Neural progenitor cell (in vitro differentiated cells): ENCODE results near the gene ADCY9. TPM values are rescaled to one million over a fixed set of nuclear protein-coding genes. Genes with fewer than 3 reads are reported as not detected.

Experiments
- DNase-seq: peaks from one replicate; pipeline ENCODE4 v3.0.0-alpha.2; 2016; ENCODE audit warnings: low spot score
- H2AFZ ChIP-seq: fragments of 200-600 bp; sonication (generic); replicated peaks from 2 replicates; pipeline ENCODE4 v1.6.1; 2016; ENCODE audit warnings: antibody characterized with exemption
- H3F3A ChIP-seq: fragments of 200-600 bp; sonication (generic); 2 replicates; pipeline ENCODE4 v1.6.1; 2016; ENCODE audit warnings: antibody characterized with exemption, low read depth
- H3K27ac ChIP-seq: fragments of 200-600 bp; sonication (generic); 2 replicates; pipeline ENCODE4 v1.5.1; 2016; ENCODE audit warnings: mild to moderate bottlenecking
- H3K27me3 ChIP-seq: fragments of 200-600 bp; sonication (generic); 2 replicates; pipeline ENCODE4 v1.6.1; 2016; ENCODE audit warnings: mild to moderate bottlenecking, moderate library complexity
- H3K36me3 ChIP-seq: fragments of 200-600 bp; sonication (generic); 2 replicates; pipeline ENCODE4 v1.5.1; 2016
- H3K4me1 ChIP-seq: fragments of 200-600 bp; sonication (generic); 2 replicates; pipeline ENCODE4 v1.6.1; 2016; ENCODE audit warnings: mixed run types
- H3K4me2 ChIP-seq: fragments of 200-600 bp; sonication (generic); 2 replicates; pipeline ENCODE4 v1.6.1; 2016
- H3K4me3 ChIP-seq: fragments of 200-600 bp; sonication (generic); 2 replicates; pipeline ENCODE4 v1.5.1; 2016
- H3K79me2 ChIP-seq: fragments of 200-600 bp; sonication (generic); 2 replicates; pipeline ENCODE4 v1.6.1; 2016; ENCODE audit warnings: low read depth
- H3K9ac ChIP-seq: fragments of 200-600 bp; sonication (generic); 2 replicates; pipeline ENCODE4 v1.6.1; 2016
- H3K9me3 ChIP-seq: fragments of 200-600 bp; sonication (generic); 2 replicates; pipeline ENCODE4 v1.5.1; 2016; ENCODE audit warnings: low read depth
- H4K20me1 ChIP-seq: fragments of 200-600 bp; sonication (generic); 2 replicates; pipeline ENCODE4 v1.6.1; 2016; ENCODE audit warnings: low read depth
- H3K27ac Mint-ChIP-seq: 3 replicates; pipeline ENCODE4 v1.8.0; 2021; ENCODE audit warnings: mixed read lengths
- H3K27me3 Mint-ChIP-seq: 2 replicates; pipeline ENCODE4 v1.8.0; 2022; ENCODE audit warnings: low read depth, mild to moderate bottlenecking, inconsistent platforms, moderate library complexity, mixed read lengths; ENCODE audit not compliant: insufficient read depth
- H3K36me3 Mint-ChIP-seq: 3 replicates; pipeline ENCODE4 v1.8.0; 2021; ENCODE audit warnings: mixed read lengths
- H3K4me1 Mint-ChIP-seq: 3 replicates; pipeline ENCODE4 v1.8.0; 2021; ENCODE audit warnings: mixed read lengths
- H3K4me3 Mint-ChIP-seq: 3 replicates; pipeline ENCODE4 v1.8.0; 2021; ENCODE audit warnings: mild to moderate bottlenecking, moderate library complexity, mixed read lengths
- H3K9me3 Mint-ChIP-seq: 3 replicates; pipeline ENCODE4 v1.8.0; 2020; ENCODE audit warnings: mixed read lengths
- EZH2 ChIP-seq: fragments of 200-600 bp; sonication (generic); IDR thresholded peaks from 2 replicates; pipeline ENCODE4 v1.6.1; 2017; ENCODE audit warnings: antibody characterized with exemption, mild to moderate bottlenecking, moderate library complexity
- EZH2phosphoT487 ChIP-seq: fragments of 200-600 bp; sonication (generic); IDR thresholded peaks from 2 replicates; pipeline ENCODE4 v1.6.1; 2017; ENCODE audit warnings: antibody characterized with exemption
- total RNA-seq: library from RNA; depleted of rRNA; stranded (reverse); fragments of >200 nt; gene quantifications from 2 replicates; pipeline ENCODE4 v1.2.3, GENCODE V29; 2015; ENCODE audit warnings: low replicate concordance
- TF ChIP-seq, protein P1 (sequence below): fragments of 200-600 bp; sonication (generic); IDR thresholded peaks from 2 replicates; pipeline ENCODE4 v1.5.1; 2017; ENCODE audit warnings: antibody characterized with exemption, mild to moderate bottlenecking

The ADCY9 gene
- total RNA-seq, 1 donor from 2014 or later: 1.2 TPM

DNA sequence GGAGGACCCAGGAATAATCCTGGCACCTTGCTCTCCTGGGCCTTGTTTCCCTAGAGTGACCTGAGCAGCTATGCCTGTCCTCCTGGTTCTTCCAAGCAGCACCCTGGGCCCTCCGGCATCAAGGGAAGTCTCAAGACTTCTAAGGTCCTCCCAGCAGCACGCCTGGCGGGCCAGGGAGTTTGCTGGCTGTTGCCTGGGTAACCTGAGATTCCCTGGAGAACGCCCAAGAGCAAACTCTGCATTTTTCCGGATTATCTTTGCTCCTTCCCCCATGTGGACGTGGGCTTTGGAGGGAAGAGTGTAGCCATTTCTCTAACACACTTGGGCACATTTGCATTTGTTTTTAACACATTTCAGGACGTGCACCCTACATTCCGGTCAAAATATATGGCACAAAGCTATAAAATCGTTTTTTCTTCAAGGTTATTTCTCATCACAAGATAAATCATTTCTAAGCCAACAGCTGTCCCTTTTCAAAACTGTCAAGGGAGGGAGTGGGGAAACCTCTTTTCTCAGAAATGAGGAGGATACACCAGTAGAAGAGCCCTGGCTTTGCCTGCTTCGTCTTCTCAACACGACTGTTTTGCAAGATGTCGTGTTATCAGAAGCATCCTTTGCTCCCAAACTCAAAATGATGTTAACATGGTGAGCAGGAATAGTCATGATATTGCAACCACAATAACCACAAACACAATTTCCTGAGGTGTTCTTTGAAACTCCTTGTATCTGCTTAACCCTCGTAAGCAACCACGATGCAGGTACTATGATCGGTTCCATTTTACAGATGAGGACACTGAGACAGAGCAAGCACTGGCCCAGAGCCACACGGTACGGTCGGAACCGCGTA, 116.5 kb downstream of the ADCY9 start:
- H3K27me3 Mint-ChIP-seq: peaks cover 4% of the 10 kb centered on the region
- Histone ChIP-seq H2AFZ (no peak overlapping the region), H3K27ac (no peak overlapping the region)

DNA sequence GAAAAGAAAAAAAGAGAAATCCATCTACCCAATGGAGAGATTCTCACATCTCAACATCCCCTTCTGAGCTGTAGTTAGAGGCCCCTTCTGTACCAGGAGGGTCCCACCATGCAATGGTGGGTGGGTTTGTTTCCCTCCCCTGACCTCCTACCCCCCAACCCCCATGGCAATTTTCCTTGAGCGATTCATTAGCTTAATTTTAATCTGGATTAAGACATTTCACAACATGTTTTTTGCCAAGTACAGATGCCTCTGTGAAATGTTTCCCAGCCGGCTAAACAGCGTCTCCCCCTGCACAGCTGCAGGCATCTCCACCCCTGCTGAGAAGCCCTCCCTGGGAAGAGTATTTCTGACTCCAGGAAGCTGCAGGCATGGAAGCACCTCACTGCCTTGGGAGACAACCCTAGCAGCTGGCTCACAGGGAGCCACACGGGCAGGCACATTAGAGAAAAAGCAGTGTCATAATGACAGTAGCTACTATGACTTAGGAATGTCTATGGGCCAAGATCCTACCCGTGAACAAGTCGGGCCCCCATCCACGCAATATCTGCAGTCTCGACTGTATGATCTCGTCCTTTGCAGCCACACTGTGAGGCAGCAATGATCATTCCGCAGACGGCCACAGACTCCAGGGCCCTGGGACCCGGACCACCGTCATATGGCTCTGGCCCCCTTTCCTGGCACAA, 117.3 kb downstream of the ADCY9 start:
- Histone ChIP-seq H4K20me1 (no peaks in the 10 kb centered on the region), H3K27me3 (no peaks in the 10 kb centered on the region)

More for the DNA sequence above, 116.5 kb downstream of the ADCY9 start:
- Histone ChIP-seq H3K4me1 (peaks cover 23% of the 10 kb centered on the region), H3K4me3 (no peak overlapping the region), H3K36me3 (no peaks in the 10 kb centered on the region), H3K9ac (no peak overlapping the region), H4K20me1 (no peaks in the 10 kb centered on the region), H3K79me2 (no peaks in the 10 kb centered on the region), H3K27me3 (no peaks in the 10 kb centered on the region), H3K4me2 (no peak overlapping the region), H3K9me3 (no peaks in the 10 kb centered on the region), H3F3A (peaks cover 4% of the 10 kb centered on the region)
- H3K9me3 Mint-ChIP-seq: no peaks in the 10 kb centered on the region
- H3K4me1 Mint-ChIP-seq: peaks cover 29% of the 10 kb centered on the region
- H3K36me3 Mint-ChIP-seq: no peaks in the 10 kb centered on the region
- TF ChIP-seq EZH2phosphoT487 (no peak), EZH2 (no peak)
- TF ChIP-seq, protein P1, sequence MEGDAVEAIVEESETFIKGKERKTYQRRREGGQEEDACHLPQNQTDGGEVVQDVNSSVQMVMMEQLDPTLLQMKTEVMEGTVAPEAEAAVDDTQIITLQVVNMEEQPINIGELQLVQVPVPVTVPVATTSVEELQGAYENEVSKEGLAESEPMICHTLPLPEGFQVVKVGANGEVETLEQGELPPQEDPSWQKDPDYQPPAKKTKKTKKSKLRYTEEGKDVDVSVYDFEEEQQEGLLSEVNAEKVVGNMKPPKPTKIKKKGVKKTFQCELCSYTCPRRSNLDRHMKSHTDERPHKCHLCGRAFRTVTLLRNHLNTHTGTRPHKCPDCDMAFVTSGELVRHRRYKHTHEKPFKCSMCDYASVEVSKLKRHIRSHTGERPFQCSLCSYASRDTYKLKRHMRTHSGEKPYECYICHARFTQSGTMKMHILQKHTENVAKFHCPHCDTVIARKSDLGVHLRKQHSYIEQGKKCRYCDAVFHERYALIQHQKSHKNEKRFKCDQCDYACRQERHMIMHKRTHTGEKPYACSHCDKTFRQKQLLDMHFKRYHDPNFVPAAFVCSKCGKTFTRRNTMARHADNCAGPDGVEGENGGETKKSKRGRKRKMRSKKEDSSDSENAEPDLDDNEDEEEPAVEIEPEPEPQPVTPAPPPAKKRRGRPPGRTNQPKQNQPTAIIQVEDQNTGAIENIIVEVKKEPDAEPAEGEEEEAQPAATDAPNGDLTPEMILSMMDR: no peak
- no peak overlapping the region for H3K4me3 Mint-ChIP-seq
- H3K27ac Mint-ChIP-seq: peak overlapping the region; percentile 81
- DNase-seq: peak; percentile 55

DNA sequence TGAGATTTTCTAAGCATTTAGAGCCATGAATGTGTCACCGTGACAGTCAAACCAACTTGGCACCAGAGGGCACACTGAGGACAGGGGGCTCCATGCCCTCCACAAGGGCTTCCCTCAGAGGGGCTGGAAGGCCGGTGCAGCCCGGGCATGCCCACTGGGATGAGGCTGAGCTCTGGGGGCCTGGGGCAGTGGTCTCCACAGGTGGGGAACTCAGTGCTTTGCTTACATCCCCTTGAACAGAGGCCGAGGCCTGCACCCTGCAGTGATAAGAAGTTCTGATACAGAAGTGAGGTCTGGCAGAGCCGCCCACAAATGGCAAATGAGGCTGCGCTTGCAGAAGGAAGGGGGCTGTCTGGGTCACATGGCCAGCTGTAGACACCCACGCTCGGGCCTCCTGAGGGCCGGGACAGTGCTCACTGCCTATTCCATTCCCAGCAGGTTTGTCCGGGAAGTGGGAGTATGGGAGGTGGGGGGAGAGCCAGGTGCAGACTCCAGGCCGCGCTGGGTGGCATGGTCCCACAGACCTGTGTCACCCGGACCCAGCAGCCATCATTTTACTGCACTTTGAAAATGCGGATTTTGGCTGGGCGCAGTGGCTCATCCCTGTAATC, 118.9 kb downstream of the ADCY9 start:
- H3K9ac ChIP-seq: no peak overlapping the region
- no peaks in the 10 kb centered on the region for H3K9me3 Mint-ChIP-seq
- peaks cover 4% of the 10 kb centered on the region for H3F3A ChIP-seq
- H3K27me3 ChIP-seq: no peaks in the 10 kb centered on the region
- H3K27ac ChIP-seq: no peak overlapping the region
- no peaks in the 10 kb centered on the region for H3K36me3 Mint-ChIP-seq
- no peaks in the 10 kb centered on the region for H3K36me3 ChIP-seq
- H3K9me3 ChIP-seq: no peaks in the 10 kb centered on the region
- peaks cover 23% of the 10 kb centered on the region for H3K4me1 ChIP-seq
- no peak overlapping the region for H3K4me3 ChIP-seq
- no peaks in the 10 kb centered on the region for H4K20me1 ChIP-seq
- H3K4me3 Mint-ChIP-seq: no peak overlapping the region
- H3K79me2 ChIP-seq: no peaks in the 10 kb centered on the region
- H3K4me2 ChIP-seq: peak overlapping the region; percentile 31
- H3K27ac Mint-ChIP-seq: no peak overlapping the region
- no peak overlapping the region for H2AFZ ChIP-seq
- no peak for TF ChIP-seq EZH2
- TF ChIP-seq, protein P1: no peak
- no peak for TF ChIP-seq EZH2phosphoT487
- DNase-seq: peak; percentile 60
- H3K27me3 Mint-ChIP-seq: peaks cover 4% of the 10 kb centered on the region
- H3K4me1 Mint-ChIP-seq: peaks cover 29% of the 10 kb centered on the region

More for the DNA sequence above, 117.3 kb downstream of the ADCY9 start:
- peaks cover 23% of the 10 kb centered on the region for H3K4me1 ChIP-seq
- H2AFZ ChIP-seq: no peak overlapping the region
- Mint-ChIP-seq H3K27me3 (peaks cover 4% of the 10 kb centered on the region), H3K9me3 (no peaks in the 10 kb centered on the region), H3K4me3 (no peak overlapping the region), H3K36me3 (no peaks in the 10 kb centered on the region), H3K27ac (peak overlapping the region; percentile 81), H3K4me1 (peaks cover 29% of the 10 kb centered on the region)
- no peaks in the 10 kb centered on the region for H3K36me3 ChIP-seq
- no peak for DNase-seq
- no peaks in the 10 kb centered on the region for H3K79me2 ChIP-seq
- no peak overlapping the region for H3K4me2 ChIP-seq
- no peak overlapping the region for H3K9ac ChIP-seq
- no peak overlapping the region for H3K4me3 ChIP-seq
- no peaks in the 10 kb centered on the region for H3K9me3 ChIP-seq
- H3F3A ChIP-seq: peaks cover 4% of the 10 kb centered on the region
- no peak overlapping the region for H3K27ac ChIP-seq
- TF ChIP-seq, protein P1: no peak
- TF ChIP-seq EZH2 (no peak), EZH2phosphoT487 (no peak)
